ENCODE measurements around the gene ANKRD36C.
"Not testable (repeated sequence)": the region's sequence is repeated elsewhere in the genome, so short reads cannot be mapped to it uniquely, and the experiment has no call there.

ANKRD36C gene

GRCh38 chr2:95867929-95868328, 123.7 kb downstream of the ANKRD36C start:
- no CpG with 5 or more reads among the region's 1 CpG for WGBS (ENCODE audit: extremely low coverage, insufficient coverage, low lambda C conversion rate)
- H4K5ac ChIP-seq (ENCODE audit: low read length); H3K27me3 ChIP-seq (ENCODE audit: insufficient read depth, low read length, poor library complexity); H3K79me1 ChIP-seq (ENCODE audit: low read length); H3K4me2 ChIP-seq (ENCODE audit: low read length); H3K4me3 ChIP-seq (ENCODE audit: low read length); H3K23ac ChIP-seq (ENCODE audit: low read length); H3K36me3 ChIP-seq (ENCODE audit: control insufficient read depth, insufficient read depth, low read length); H3K27ac ChIP-seq (ENCODE audit: low read depth, low read length); H4K8ac ChIP-seq (ENCODE audit: low read depth, low read length); H3K4ac ChIP-seq (ENCODE audit: low read depth, low read length); H2BK5ac ChIP-seq (ENCODE audit: low read length); H3K79me2 ChIP-seq (ENCODE audit: control insufficient read depth, insufficient read depth, low read length); H2BK120ac ChIP-seq (ENCODE audit: low read depth, low read length); H3K18ac ChIP-seq (ENCODE audit: low read length); DNase-seq; H2AK5ac ChIP-seq (ENCODE audit: low read length); H3K56ac ChIP-seq (ENCODE audit: low read length); H2BK15ac ChIP-seq (replicated peaks; ENCODE audit: low read depth); H3K9ac ChIP-seq (ENCODE audit: low read length); H3K4me1 ChIP-seq (ENCODE audit: control insufficient read depth, low read depth, low read length): not testable (repeated sequence)

- H3K4me2 ChIP-seq (ENCODE audit: low read length); H3K27me3 ChIP-seq (ENCODE audit: insufficient read depth, low read length, poor library complexity); H3K27ac ChIP-seq (ENCODE audit: low read depth, low read length); H4K8ac ChIP-seq (ENCODE audit: low read depth, low read length); H3K4me3 ChIP-seq (ENCODE audit: low read length); H3K79me1 ChIP-seq (ENCODE audit: low read length); H3K56ac ChIP-seq (ENCODE audit: low read length); H3K9ac ChIP-seq (ENCODE audit: low read length); H2BK5ac ChIP-seq (ENCODE audit: low read length); DNase-seq; H3K18ac ChIP-seq (ENCODE audit: low read length); H3K4ac ChIP-seq (ENCODE audit: low read depth, low read length); H3K4me1 ChIP-seq (ENCODE audit: control insufficient read depth, low read depth, low read length); H2BK120ac ChIP-seq (ENCODE audit: low read depth, low read length); H3K36me3 ChIP-seq (ENCODE audit: control insufficient read depth, insufficient read depth, low read length); H3K79me2 ChIP-seq (ENCODE audit: control insufficient read depth, insufficient read depth, low read length); H3K23ac ChIP-seq (ENCODE audit: low read length); H2AK5ac ChIP-seq (ENCODE audit: low read length); H4K5ac ChIP-seq (ENCODE audit: low read length); H2BK15ac ChIP-seq (replicated peaks; ENCODE audit: low read depth): not testable (repeated sequence)
- no CpG with 5 or more reads among the region's 2 CpGs for WGBS (ENCODE audit: extremely low coverage, insufficient coverage, low lambda C conversion rate)
These were observed 124.5 kb downstream of the ANKRD36C start for GRCh38 chr2:95867047-95867677.

DNA sequence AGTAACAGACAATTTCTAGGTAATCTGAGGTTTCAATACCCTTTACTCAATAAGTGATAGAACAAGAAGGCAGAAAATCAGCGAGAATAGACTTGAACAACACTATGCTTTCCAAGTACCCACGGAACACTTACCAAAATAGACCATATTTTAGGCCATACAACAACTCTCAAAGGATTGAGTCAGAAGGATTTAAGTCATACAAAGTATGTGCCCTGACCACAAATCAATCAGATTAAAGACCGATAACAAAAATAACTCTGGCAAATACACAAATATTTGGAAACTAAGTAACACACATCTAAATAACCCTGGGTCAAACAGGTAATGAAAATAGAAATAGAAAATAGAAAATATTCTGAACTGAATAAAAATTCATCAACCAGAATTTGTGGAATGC, 129.5 kb downstream of the ANKRD36C start:
- not testable (repeated sequence) for H4K8ac ChIP-seq (ENCODE audit: low read depth, low read length); H3K27ac ChIP-seq (ENCODE audit: low read depth, low read length); H3K4me1 ChIP-seq (ENCODE audit: control insufficient read depth, low read depth, low read length); H3K4me3 ChIP-seq (ENCODE audit: low read length); H2BK120ac ChIP-seq (ENCODE audit: low read depth, low read length); H3K36me3 ChIP-seq (ENCODE audit: control insufficient read depth, insufficient read depth, low read length); H3K56ac ChIP-seq (ENCODE audit: low read length); H4K5ac ChIP-seq (ENCODE audit: low read length); H3K9ac ChIP-seq (ENCODE audit: low read length); H2BK15ac ChIP-seq (replicated peaks; ENCODE audit: low read depth); H3K79me1 ChIP-seq (ENCODE audit: low read length); H3K23ac ChIP-seq (ENCODE audit: low read length); H3K27me3 ChIP-seq (ENCODE audit: insufficient read depth, low read length, poor library complexity); H3K18ac ChIP-seq (ENCODE audit: low read length); H2BK5ac ChIP-seq (ENCODE audit: low read length); DNase-seq; H3K4ac ChIP-seq (ENCODE audit: low read depth, low read length); H2AK5ac ChIP-seq (ENCODE audit: low read length); H3K4me2 ChIP-seq (ENCODE audit: low read length); H3K79me2 ChIP-seq (ENCODE audit: control insufficient read depth, insufficient read depth, low read length)
- no CpG with 5 or more reads among the region's 3 CpGs for WGBS (ENCODE audit: extremely low coverage, insufficient coverage, low lambda C conversion rate)

- WGBS (ENCODE audit: extremely low coverage, insufficient coverage, low lambda C conversion rate), result no CpG with 5 or more reads among the region's 8 CpGs
- Histone ChIP-seq H2BK15ac (replicated peaks; ENCODE audit: low read depth) (no peak overlapping the region), H2BK120ac (ENCODE audit: low read depth, low read length) (no peak overlapping the region), H3K4me2 (ENCODE audit: low read length) (no peak overlapping the region), H3K4me1 (ENCODE audit: control insufficient read depth, low read depth, low read length) (no peaks in the 10 kb centered on the region), H4K8ac (ENCODE audit: low read depth, low read length) (no peak overlapping the region), H2AK5ac (ENCODE audit: low read length) (no peak overlapping the region), H3K36me3 (ENCODE audit: control insufficient read depth, insufficient read depth, low read length) (no peaks in the 10 kb centered on the region), H2BK5ac (ENCODE audit: low read length) (no peak overlapping the region), H3K4me3 (ENCODE audit: low read length) (no peak overlapping the region), H3K23ac (ENCODE audit: low read length) (no peak overlapping the region), H3K79me2 (ENCODE audit: control insufficient read depth, insufficient read depth, low read length) (no peaks in the 10 kb centered on the region), H3K27me3 (ENCODE audit: insufficient read depth, low read length, poor library complexity) (no peaks in the 10 kb centered on the region), H3K27ac (ENCODE audit: low read depth, low read length) (no peak overlapping the region), H3K9ac (ENCODE audit: low read length) (no peak overlapping the region), H3K56ac (ENCODE audit: low read length) (no peak overlapping the region), H3K18ac (ENCODE audit: low read length) (no peak overlapping the region), H3K4ac (ENCODE audit: low read depth, low read length) (no peak overlapping the region), H3K79me1 (ENCODE audit: low read length) (no peaks in the 10 kb centered on the region), H4K5ac (ENCODE audit: low read length) (no peak overlapping the region)
- no peak for DNase-seq
These were observed 155.5 kb downstream of the ANKRD36C start for GRCh38 chr2:95836151-95836550.

GRCh38 chr2:95834077-95835013, 157.3 kb downstream of the ANKRD36C start:
- H3K4ac ChIP-seq (ENCODE audit: low read depth, low read length); H2AK5ac ChIP-seq (ENCODE audit: low read length); H3K79me2 ChIP-seq (ENCODE audit: control insufficient read depth, insufficient read depth, low read length); H3K23ac ChIP-seq (ENCODE audit: low read length); H2BK120ac ChIP-seq (ENCODE audit: low read depth, low read length); H4K8ac ChIP-seq (ENCODE audit: low read depth, low read length); H3K56ac ChIP-seq (ENCODE audit: low read length); H3K27me3 ChIP-seq (ENCODE audit: insufficient read depth, low read length, poor library complexity); H4K5ac ChIP-seq (ENCODE audit: low read length); H3K27ac ChIP-seq (ENCODE audit: low read depth, low read length); DNase-seq; H3K9ac ChIP-seq (ENCODE audit: low read length); H3K4me3 ChIP-seq (ENCODE audit: low read length); H2BK15ac ChIP-seq (replicated peaks; ENCODE audit: low read depth); H3K4me1 ChIP-seq (ENCODE audit: control insufficient read depth, low read depth, low read length); H2BK5ac ChIP-seq (ENCODE audit: low read length); H3K4me2 ChIP-seq (ENCODE audit: low read length); H3K18ac ChIP-seq (ENCODE audit: low read length); H3K36me3 ChIP-seq (ENCODE audit: control insufficient read depth, insufficient read depth, low read length); H3K79me1 ChIP-seq (ENCODE audit: low read length): not testable (repeated sequence)
- WGBS (ENCODE audit: extremely low coverage, insufficient coverage, low lambda C conversion rate), result no CpG with 5 or more reads among the region's 12 CpGs

Measured in mesendoderm (in vitro differentiated cells).